NCI-H2227 (cell line): ENCODE data around the gene OCIAD1.
"Not testable (repeated sequence)": the region's sequence is repeated elsewhere in the genome, so short reads cannot be mapped to it uniquely, and the experiment has no call there.

ENCODE experiments used
- DNase-seq: peaks from one replicate; lab custom pipeline; 2025; ENCODE audit not compliant: unreplicated experiment; lab: John Stamatoyannopoulos, UW

The OCIAD1 gene, protein sequence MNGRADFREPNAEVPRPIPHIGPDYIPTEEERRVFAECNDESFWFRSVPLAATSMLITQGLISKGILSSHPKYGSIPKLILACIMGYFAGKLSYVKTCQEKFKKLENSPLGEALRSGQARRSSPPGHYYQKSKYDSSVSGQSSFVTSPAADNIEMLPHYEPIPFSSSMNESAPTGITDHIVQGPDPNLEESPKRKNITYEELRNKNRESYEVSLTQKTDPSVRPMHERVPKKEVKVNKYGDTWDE

GRCh38 chr4:48830706-48831531, at the start of gene OCIAD1:
OCIAD1 (plus strand) TSS chr4:48831088; CDS start chr4:48832625, 1,537 bp downstream.
- DNase-seq, result peak; percentile 90

GRCh38 chr4:48781968-48782367, 48.9 kb upstream of the OCIAD1 start:
- no peak for DNase-seq

DNA sequence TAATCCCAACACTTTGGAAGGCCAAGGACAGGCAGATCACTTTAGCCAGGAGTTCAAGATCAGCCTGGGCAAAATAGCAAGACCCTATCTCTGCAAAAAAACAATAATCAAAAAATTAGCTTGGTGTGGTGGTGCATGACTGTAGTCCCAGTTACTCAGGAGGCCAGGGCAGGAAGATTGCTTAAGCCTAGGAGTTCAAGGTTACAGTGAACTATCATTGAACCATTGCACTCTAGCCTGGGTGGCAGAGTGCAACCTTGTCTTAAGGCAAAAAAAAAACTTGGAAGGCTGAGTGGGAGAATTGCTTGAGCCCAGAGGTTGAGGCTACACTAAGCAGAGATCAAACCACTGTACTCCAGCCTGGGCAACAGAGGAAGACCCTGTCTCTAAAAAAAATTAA, 45.6 kb upstream of the OCIAD1 start:
- no peak for DNase-seq

DNA sequence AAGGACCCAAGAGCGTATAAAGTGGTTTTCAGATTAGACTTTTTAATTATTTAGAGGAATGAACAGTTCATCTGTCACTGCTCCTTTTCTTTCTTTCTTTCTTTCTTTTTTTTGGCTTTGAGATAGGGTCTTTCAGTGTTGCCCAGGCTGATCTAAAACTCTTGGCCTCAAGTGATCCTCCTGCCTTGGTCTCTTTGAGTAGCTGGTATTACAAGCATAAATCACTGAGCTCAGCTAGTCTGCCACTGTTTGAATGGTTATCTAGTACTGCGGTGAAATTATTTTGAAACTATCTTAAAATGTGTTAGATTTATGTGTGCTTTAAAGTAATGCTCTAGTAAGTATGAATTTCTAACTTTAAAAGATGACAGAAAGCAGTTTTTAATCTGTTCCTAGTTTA, 44.3 kb upstream of the OCIAD1 start:
- DNase-seq, result no peak

DNA sequence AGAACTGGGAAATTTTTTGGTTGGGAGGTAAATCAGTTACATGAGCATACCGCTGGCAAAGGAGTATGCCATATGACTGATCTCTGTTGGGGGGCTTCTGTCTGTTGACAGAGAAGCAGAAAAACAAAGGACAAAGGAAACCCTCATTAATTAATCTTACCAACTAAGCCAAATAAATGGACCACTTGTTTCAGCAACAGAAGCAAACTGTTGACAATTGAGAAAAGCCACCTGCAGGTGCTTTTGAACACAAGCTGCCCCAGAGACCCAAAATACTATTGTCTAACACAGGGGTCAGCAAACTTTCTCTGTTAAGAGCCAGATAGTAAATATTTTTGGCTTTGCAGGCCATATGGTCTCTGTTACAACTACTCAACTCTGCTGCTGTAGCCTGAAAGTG, 43.8 kb upstream of the OCIAD1 start:
- no peak for DNase-seq

DNA sequence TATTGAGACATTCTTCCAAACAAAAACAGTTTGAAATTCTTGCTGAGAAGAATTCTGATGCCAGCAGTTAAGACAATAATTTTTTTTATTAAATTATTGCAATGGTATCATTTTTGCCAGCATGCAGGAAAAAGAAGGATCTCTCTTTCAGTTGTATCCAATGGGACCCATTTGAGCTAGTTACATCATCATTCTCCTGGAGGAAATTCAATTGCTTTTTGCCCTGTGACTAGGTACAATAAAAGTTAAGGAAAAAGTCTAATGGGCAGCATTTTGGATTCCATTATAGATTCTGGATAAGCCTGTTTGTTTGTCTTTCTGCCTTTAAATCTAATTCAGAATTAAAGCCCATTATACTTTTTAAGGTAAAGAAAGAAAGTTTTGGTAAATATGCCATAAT, 40.3 kb upstream of the OCIAD1 start:
- DNase-seq, result no peak

- no peak for DNase-seq
Observed at GRCh38 chr4:48791313-48791712, 39.6 kb upstream of the OCIAD1 start.

DNA sequence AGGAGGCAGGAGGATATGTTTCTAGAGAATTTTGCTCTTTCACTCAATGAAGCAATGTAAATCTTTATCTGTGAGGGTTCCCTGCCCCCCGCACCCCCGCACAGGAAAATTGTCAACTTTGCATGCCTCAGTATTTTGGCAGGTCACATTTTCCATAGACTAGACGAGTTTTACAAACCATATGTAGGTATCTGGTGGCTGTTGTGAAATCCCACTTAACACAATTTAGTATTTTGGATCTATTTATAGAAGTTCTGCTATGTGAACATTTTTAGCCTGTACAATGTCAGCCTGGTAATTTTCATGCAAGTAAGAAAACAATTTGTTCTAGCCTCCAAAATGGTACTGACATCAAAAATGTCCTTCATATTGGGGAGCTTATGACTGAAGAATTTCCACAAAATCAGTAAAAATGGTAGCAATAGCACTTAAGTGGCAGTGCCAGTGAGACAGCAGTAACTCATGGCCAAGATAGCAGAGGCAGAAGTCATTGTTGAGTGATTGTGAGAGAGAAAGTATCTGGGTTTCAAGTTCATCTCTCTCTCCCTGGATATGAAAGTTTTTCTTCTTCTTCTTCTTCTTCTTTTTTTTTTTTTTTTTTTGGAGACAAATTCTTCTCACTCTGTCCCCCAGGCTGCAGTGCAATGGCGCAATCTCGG, 38.4 kb upstream of the OCIAD1 start:
- no peak for DNase-seq

- no peak for DNase-seq
Observed at GRCh38 chr4:48795108-48795507, 35.8 kb upstream of the OCIAD1 start.

- no peak for DNase-seq
Observed at GRCh38 chr4:48796191-48796926, 34.5 kb upstream of the OCIAD1 start.

GRCh38 chr4:48796927-48797679, 33.8 kb upstream of the OCIAD1 start:
- no peak for DNase-seq

DNA sequence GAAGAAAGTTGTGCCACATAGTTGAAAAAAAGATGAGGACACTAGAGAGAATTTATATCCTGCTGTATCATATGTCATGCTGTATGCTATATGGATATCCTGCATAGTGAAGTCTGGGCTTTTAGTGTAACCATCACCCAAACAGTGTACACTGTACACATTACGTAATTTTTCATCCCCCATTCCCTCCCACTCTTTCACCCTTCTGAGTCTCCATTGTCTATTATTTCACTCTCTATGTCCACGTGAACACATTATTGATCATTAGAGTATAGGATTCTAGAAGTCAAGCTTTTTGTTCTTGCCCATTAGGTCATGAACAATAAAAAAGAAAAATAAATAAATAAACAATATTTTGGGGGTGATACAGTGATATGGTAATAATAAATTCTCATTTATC, 32.8 kb upstream of the OCIAD1 start:
- DNase-seq, result no peak

- DNase-seq, result no peak
Observed at GRCh38 chr4:48799157-48799556, 31.7 kb upstream of the OCIAD1 start.

DNA sequence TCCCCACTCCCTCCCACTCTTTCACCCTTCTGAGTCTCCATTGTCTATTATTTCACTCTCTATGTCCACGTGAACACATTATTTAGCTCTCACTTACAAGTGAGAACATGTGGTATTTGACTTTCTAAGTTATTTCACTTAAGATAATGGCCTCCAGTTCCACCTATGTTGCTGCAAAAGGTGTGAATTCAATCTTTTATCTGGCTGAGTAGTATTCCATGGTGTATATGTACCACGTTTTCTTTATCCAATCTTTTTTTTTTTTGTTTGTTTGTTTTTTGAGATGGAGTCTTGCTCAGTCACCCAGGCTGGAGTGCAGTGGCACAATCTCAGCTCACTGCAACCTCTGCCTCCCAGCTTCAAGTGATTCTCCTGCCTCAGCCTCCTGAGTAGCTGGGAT, 30.7 kb upstream of the OCIAD1 start:
- not testable (repeated sequence) for DNase-seq

DNA sequence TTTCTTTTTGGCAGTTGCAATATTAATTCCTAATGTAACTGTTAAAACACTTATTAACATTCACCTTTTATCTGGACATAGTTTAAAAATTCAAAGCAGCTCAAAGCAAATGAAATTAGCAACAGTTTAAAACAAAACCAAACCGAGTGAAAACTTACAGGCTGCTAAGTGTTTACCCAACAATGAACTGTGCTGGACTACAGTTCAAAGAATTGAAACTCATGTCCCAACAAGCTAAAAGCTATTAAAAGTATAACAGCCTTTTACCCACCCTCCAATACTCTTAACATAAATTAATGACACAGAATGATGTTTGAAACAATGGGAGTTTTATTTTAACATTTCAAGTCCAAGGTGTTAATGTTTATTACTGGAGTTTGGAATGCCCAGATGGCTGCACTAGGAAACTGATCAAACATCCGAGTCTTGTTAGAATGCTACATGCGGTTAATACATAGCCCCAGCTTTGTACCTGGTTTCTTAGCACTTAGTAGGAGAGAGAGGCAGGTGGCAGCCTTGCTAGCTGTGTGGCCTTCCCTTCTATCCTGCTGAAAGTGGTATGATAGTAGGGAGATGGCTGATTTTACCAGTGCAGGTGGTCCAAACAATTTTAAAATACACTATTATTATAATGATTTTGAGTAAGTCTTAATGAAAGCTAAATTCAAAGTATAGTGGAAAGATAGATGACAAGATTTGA, 29.7 kb upstream of the OCIAD1 start:
- no peak for DNase-seq

GRCh38 chr4:48804584-48805301, 26.1 kb upstream of the OCIAD1 start:
- DNase-seq, result no peak

DNA sequence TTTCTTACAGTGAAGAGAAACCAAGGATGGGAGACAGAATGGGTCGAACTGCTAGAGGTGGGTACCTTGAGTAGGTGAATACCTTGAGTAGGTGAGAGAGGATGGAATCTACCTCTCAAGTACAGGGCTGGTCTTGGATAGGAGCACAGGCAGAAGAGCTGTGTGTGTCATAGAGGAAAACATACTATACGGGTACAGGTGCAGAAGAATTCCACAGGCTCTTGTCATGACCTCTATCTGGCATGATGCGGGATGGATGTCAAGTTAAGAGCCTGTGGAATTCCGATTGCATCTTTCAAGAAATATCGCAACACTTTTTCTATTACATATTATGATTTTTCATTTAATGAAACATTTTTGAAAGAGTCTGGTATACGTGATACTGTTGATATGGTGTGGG, 18.0 kb upstream of the OCIAD1 start:
- DNase-seq, result no peak

DNA sequence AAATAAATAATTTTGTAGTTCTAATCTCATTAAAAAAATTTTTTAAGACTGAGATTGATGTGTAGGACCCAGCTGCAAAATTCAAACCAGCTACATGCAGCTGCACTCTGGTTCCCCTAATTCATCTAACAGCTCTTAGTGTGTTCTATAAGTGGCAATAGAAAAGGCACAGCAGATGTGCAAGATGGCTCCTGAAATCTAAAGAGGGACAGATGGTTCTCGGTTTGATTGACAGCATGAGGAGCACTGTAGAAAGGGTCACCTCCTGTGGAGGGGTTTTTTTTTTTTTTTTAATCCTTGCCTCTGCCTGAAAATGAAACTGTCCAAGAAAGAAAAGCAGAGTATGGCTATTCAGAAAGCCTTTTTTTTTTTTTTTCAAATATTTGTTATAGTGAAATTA, 16.9 kb upstream of the OCIAD1 start:
- DNase-seq, result peak; percentile 41

- DNase-seq, result no peak
Observed at GRCh38 chr4:48815483-48815882, 15.4 kb upstream of the OCIAD1 start.
